Activated CD8-positive, alpha-beta memory T cell treated with anti-CD3 and anti-CD28 coated beads for 48 hours (primary cell): ENCODE data around the gene RBM42.
A peak's percentile ranks its signal among the peaks of the same experiment; 100 is the strongest.
"Not testable (repeated sequence)": the region's sequence is repeated elsewhere in the genome, so short reads cannot be mapped to it uniquely, and the experiment has no call there.

Source experiments
- DNase-seq, 3 experiments: peaks; one replicate each; pipeline ENCODE4 v3.0.0-alpha.2; 2020; ENCODE audit warnings: low read depth in 2 of 3, low spot score in 2 of 3

The RBM42 gene

DNA sequence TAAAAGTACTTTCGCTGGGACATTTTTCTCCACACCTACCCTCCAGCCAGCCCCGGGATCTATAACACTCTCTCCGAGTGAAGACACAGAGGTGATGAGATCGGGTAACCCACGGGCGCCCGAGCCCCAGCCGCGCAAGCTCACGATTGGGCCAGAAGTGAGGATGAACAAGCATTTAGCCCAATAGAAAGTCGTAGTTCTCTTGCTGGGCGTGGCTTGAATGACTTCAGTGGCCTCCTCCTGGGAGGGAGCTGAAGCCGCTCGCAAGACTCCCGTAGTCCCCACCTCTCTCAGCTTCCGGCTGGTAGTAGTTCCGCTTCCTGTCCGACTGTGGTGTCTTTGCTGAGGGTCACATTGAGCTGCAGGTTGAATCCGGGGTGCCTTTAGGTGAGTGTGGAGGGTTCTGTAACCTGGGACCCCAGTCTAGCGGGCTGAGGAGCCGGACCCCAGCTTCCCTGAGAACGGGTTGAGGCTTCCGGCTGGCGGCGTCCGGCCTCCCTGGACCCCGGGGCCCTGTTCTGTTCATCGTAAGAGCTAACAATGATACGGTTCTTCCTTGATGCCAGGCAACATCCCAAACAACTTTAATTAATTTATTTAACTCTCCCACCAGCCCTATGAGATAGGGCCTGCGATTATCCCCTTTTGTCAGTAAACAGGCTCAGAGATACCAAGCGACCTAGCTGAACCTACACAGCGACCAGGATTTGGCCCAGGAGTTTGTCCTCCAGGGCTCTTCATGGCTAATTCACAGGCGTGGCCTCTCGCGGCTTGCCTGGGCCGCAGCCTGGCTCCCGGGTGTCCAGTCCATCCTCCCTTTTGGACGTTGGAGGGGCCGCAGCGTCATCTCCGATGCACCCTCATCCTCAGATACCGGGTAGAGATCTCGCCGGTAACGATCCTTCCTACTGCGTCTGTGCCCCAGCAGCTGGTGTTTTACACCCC is 19.5 kb downstream of the RBM42 start, which contains the start of gene COX6B1:
Gene COX6B1 (plus strand): TSS at position 307 of the 945 bp plus-strand sequence. CDS start 2,921 bp downstream, outside the sequence.
- peak; percentile 66 to 75 (median 72) for DNase-seq

- DNase-seq, result no peak
These were observed 21.7 kb downstream of the RBM42 start for GRCh38 chr19:35650581-35650980.

DNA sequence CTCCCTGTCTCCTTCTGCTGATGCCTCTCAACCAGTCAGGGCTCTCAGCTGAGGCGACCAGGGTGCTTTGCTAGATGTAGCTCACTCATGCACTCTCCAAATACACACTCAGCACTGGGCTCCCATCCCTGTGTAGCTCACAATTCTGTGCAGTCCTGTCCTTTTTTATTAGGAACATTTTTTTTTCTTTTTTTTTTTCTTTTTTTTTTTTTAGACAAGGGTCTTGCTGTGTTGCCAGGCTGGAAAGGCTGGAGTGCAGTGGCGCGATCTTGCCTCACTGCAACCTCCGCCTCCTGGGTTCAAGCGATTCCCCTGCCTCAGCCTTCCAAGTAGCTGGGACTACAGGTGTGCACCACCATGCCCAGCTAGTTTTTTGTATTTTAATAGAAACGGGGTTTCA is 26.0 kb downstream of the RBM42 start:
- not testable (repeated sequence) for DNase-seq

GRCh38 chr19:35655600-35655999 is 26.8 kb downstream of the RBM42 start:
- DNase-seq, result no peak

DNA sequence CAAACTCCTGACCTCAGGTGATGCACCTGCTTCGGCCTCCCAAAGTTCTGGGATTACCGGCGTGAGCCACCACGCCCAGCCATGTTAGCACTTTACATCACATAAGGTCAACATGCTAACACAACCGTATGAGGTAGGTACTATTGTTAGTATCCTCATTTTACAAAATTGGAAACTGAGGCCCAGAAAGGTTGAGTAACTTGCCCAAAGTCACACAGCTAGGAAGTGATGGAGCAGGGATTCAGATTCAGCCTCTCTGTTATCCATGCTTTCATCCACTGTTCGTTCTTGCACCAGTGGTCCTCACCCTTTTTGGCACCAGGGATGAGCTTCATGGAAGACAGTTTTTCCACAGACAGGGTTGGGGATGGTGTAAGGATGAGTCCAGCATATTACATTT is 27.9 kb downstream of the RBM42 start:
- no peak for DNase-seq

DNA sequence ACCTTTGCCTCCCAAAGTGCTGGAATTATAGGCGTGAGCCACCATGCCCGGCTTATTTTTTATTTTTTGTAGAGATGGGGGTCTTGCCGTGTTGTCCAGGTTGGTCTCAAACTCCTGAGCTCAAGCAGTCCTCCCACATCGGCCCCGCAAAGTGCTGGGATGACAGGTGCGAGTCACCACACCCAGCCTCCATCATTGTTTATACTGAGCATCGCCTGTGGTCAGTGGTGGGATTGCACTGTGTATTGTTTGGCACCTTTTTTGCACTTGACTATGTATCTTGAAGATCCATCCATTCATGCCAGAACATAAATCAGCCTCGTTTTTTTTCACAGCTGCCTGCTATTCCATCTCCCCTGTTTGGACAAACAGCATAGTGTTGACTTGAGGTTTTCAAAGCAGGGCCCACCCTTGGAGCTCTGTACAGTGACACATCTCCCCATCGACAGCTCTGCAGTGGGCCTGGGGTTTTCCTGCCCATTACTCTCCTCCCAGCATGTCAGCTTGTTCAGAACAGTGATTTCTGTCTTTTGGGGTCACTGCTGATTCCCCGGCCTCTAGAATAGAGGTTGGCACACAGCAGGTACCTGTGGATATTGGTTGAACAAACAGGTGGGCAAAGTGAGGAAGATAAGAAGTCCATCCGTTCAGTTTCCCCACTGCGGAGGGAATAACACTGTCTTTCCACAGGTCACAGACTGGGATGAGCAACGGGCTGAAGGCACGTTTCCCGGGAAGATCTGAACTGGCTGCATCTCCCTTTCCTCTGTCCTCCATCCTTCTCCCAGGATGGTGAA is 29.3 kb downstream of the RBM42 start:
- DNase-seq, result no peak

DNA sequence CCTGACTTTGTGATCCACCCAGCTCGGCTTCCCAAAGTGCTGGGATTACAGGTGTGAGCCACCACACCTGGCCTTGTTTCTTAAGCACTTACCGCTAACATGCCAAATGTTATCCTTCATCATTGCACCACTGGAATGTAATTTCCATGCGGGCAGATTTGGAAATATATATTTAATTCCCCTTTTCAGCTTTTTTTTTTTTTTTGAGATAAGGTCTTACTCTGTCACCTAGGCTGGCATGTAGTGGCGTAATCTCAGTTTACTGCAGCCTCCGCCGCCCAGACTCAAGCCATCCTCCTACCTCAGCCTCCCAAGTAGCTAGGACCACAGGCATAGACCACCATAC is 33.1 kb downstream of the RBM42 start:
- no peak for DNase-seq

- no peak for DNase-seq
These were observed 35.1 kb downstream of the RBM42 start for GRCh38 chr19:35663981-35664380.

- DNase-seq, result no peak
These were observed 36.3 kb downstream of the RBM42 start for GRCh38 chr19:35665157-35665556.

- DNase-seq, result no peak
These were observed 36.8 kb downstream of the RBM42 start for GRCh38 chr19:35665604-35666003.

DNA sequence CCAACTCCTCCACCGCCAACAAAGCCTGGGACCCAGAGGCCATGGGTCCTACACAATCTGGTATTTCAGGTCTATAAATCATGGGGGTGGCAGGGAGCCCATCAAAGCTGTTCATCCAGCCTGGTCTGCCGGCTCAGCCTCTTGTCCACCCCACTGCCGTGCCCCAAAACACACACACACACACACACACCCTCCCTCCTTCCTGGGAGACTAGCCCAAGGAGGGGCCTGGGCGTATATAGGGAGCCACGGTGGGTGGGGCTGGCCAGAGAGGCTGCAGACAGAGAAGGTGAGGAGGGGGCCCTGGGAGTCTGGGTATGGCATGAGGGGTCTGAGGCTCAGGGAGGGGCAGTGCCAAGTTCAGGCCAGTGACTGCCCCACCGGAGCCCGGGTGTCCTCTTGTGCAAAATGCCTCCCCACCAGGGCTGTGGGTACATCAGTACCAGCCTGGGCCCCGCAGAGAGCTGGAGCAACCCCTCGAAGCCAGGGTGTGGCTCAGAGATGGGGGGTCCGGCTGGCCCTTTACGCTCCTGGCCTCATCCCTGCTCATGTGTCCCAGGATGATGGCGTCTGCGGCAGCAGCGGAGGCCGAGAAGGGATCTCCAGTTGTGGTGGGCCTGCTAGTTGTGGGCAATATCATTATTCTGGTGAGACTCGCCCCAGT is 37.5 kb downstream of the RBM42 start, which contains the start of gene UPK1A:
Gene UPK1A (plus strand): TSS at position 267 of the 663 bp plus-strand sequence. CDS start 296 bp downstream, at position 563.
- no peak for DNase-seq

DNA sequence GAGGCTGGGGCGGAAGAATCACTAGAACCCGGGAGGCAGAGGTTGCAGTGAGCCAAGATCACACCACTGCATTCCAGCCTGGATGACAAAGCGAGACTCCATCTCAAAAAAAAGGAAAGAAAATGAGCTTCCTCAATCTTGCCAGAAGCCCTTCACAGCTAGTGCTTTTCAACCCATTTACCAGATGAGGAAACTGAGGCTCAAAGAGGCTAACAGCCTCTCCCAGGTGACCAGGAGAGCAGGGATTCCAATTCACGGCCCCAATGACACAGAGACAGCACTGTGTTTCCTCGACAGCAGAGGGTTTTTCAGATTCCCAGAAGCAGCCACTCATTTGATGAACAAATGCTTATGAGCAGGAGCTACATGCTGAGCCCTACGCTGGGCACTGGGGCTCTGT is 40.7 kb downstream of the RBM42 start:
- no peak for DNase-seq

DNA sequence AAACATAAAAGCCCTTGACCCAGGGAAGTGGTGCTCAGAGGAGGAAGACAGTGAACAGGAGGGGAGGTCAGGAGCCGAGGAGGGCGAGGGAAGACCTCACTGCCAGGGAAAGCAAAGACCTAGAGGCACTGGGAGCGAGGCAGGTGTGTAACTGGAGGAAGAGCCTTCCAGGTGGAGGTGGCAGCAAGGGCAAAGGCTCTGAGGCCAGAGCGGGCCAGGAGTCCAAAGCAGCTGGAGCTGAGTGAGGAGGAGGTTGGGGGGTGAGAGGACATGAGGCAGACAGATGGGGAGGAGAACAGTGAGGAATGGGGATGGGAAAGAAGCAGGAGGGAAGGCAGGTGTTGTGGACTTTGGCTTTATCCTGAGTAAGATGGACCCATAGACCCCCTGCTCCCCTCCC is 41.1 kb downstream of the RBM42 start:
- DNase-seq, result no peak

DNA sequence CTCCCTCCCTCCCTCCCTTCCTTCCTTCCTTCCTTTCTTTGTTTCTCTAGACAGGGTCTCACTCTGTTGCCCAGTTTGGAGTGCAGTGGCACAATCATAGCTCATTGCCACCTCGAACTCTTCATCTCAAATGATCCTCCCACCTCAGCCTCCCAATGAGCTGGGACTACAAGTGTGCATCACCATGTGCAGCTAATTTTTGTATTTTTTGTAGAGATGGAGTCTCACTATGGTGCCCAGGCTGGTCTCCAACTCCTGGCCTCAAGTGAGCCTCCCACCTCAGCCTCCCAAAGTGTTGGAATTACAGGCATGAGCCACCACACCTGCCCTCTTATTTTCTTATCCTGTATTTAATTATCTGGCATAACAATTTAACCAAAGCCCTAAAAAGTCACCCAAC is 41.9 kb downstream of the RBM42 start:
- DNase-seq, result no peak

DNA sequence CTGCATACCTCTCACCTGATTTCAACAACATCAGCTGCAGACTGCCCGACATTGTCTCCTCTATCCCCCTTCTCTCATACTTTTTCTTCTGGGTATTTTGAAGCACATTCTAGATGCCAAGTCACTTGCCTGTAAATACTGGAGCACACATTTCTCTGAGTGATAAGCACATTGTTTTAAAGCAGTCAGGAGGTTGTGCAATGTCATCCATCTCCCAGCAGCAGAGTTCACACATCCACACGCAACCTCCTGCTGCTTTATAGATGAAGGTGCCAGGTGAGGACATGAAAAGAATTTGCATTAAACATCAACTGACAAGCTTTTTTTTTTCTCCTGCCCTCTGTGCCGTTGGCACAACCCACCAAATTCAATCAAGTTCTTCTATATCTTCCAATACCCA is 43.0 kb downstream of the RBM42 start:
- no peak for DNase-seq

DNA sequence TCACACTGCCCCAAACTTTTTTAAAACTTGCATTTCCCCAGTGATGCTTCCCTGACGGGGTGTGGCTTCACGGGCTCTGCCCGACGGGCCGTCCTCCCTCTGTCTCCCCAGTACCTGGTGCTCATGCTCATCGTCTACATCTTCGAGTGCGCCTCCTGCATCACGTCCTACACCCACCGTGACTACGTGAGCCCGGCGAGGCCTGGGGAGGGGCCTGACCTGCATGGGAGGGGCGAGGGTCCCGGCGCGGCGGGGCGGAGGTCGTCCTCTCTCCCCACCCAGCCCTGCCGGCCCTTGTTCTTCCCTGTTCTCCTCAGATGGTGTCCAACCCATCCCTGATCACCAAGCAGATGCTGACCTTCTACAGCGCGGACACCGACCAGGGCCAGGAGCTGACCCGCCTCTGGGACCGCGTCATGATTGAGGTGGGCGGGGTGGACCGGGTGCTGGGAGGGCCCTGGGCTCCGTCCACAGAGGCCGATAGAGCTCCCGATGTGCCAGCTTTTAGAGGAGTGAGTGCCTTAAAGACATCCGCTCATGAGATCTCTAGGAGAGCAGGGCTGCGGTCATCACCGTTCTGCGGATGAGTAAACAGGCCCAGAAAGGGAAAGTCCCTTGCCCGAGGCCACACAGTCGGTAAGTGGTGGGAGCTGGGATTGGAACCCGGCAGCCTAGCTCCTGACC is 44.4 kb downstream of the RBM42 start:
- DNase-seq, result peak; percentile 26 to 33 (median 30)

- DNase-seq, result no peak
These were observed 46.8 kb downstream of the RBM42 start for GRCh38 chr19:35675589-35676140.
